Neural crest cell (in vitro differentiated cells): Measurements from ENCODE around the gene NPLOC4. TPM values are rescaled to one million over a fixed set of nuclear protein-coding genes. Genes with fewer than 3 reads are reported as not detected.
A peak's percentile ranks its signal among the peaks of the same experiment; 100 is the strongest.

Experiments
- DNase-seq: peaks from one replicate; pipeline ENCODE4 v3.0.0; 2021; ENCODE audit warnings: low read depth, mixed read lengths, low spot score
- H3K27ac Mint-ChIP-seq: one replicate; pipeline ENCODE4 v1.8.0; 2021; ENCODE audit warnings: mild to moderate bottlenecking, mixed read lengths; ENCODE audit not compliant: unreplicated experiment
- H3K27me3 Mint-ChIP-seq: 2 replicates; pipeline ENCODE4 v1.8.0; 2021; ENCODE audit warnings: low read depth, mild to moderate bottlenecking, mixed read lengths
- H3K36me3 Mint-ChIP-seq: 2 replicates; pipeline ENCODE4 v1.8.0; 2021; ENCODE audit warnings: low read depth, mild to moderate bottlenecking, mixed read lengths
- H3K4me1 Mint-ChIP-seq: 2 replicates; pipeline ENCODE4 v1.8.0; 2021; ENCODE audit warnings: mixed read lengths
- H3K4me3 Mint-ChIP-seq: one replicate; pipeline ENCODE4 v1.8.0; 2021; ENCODE audit warnings: mild to moderate bottlenecking, mixed read lengths
- H3K9me3 Mint-ChIP-seq: 2 replicates; pipeline ENCODE4 v1.8.0; 2021; ENCODE audit warnings: mixed read lengths
- CTCF ChIP-seq: fragments of 200-600 bp; sonication (generic); conservative IDR thresholded peaks from 2 replicates; pipeline ENCODE4 v1.5.0; 2021; ENCODE audit warnings: antibody characterized with exemption, mild to moderate bottlenecking
- total RNA-seq: library from RNA; stranded (reverse); gene quantifications from 2 replicates; pipeline ENCODE4 v1.2.1, GENCODE V29; 2021

NPLOC4 gene
- total RNA-seq, 1 donor from 2014 or later = 97.7 TPM

GRCh38 chr17:81640011-81640410 lies 3.1 kb upstream of the NPLOC4 start:
- no peak for DNase-seq
- Mint-ChIP-seq H3K36me3 (no peaks in the 10 kb centered on the region), H3K4me3 (peak overlapping the region; percentile 74), H3K27me3 (no peaks in the 10 kb centered on the region), H3K27ac (no peak overlapping the region), H3K9me3 (no peaks in the 10 kb centered on the region), H3K4me1 (peaks cover 14% of the 10 kb centered on the region)
- TF ChIP-seq CTCF = no peak

- TF ChIP-seq CTCF = no peak
Observed at GRCh38 chr17:81638683-81639082, 1.8 kb upstream of the NPLOC4 start.

GRCh38 chr17:81635973-81636504 lies 873 bp downstream of the NPLOC4 start:
- H3K4me3 Mint-ChIP-seq = peak overlapping the region; percentile 96
- no peak for DNase-seq
- peaks cover 14% of the 10 kb centered on the region for H3K4me1 Mint-ChIP-seq

More at GRCh38 chr17:81638683-81639082, 1.8 kb upstream of the NPLOC4 start:
- H3K4me3 Mint-ChIP-seq = peak overlapping the region; percentile 82
- H3K27me3 Mint-ChIP-seq = no peaks in the 10 kb centered on the region
- peaks cover 14% of the 10 kb centered on the region for H3K4me1 Mint-ChIP-seq
- DNase-seq = no peak
- no peaks in the 10 kb centered on the region for H3K36me3 Mint-ChIP-seq
- H3K27ac Mint-ChIP-seq = no peak overlapping the region
- no peaks in the 10 kb centered on the region for H3K9me3 Mint-ChIP-seq

GRCh38 chr17:81635431-81635830 lies 1.5 kb downstream of the NPLOC4 start:
- Mint-ChIP-seq H3K9me3 (no peaks in the 10 kb centered on the region), H3K4me1 (peaks cover 14% of the 10 kb centered on the region), H3K27me3 (no peaks in the 10 kb centered on the region)

More at GRCh38 chr17:81635973-81636504, 873 bp downstream of the NPLOC4 start:
- no peak for TF ChIP-seq CTCF
- H3K27me3 Mint-ChIP-seq = no peaks in the 10 kb centered on the region
- no peaks in the 10 kb centered on the region for H3K36me3 Mint-ChIP-seq
- H3K27ac Mint-ChIP-seq = peak overlapping the region; percentile 96
- H3K9me3 Mint-ChIP-seq = no peaks in the 10 kb centered on the region

GRCh38 chr17:81631482-81631881 lies 5.4 kb downstream of the NPLOC4 start:
- peaks cover 9% of the 10 kb centered on the region for H3K36me3 Mint-ChIP-seq
- no peaks in the 10 kb centered on the region for H3K9me3 Mint-ChIP-seq
- no peak for DNase-seq
- no peaks in the 10 kb centered on the region for H3K27me3 Mint-ChIP-seq
- peaks cover 11% of the 10 kb centered on the region for H3K4me1 Mint-ChIP-seq
- no peak for TF ChIP-seq CTCF
- H3K27ac Mint-ChIP-seq = no peak overlapping the region
- peak overlapping the region; percentile 16 for H3K4me3 Mint-ChIP-seq

More at GRCh38 chr17:81635431-81635830, 1.5 kb downstream of the NPLOC4 start:
- no peak for TF ChIP-seq CTCF
- no peak overlapping the region for H3K27ac Mint-ChIP-seq
- DNase-seq = no peak
- peak overlapping the region; percentile 96 for H3K4me3 Mint-ChIP-seq
- no peaks in the 10 kb centered on the region for H3K36me3 Mint-ChIP-seq
